Osteoblast (primary cell): ENCODE measurements around the gene SMIM11. TPM values are rescaled to one million over a fixed set of nuclear protein-coding genes. Genes with fewer than 3 reads are reported as not detected.

Experiments
- DNase-seq: peaks from one replicate; pipeline ENCODE4 v3.0.0; 2011; ENCODE audit warnings: low spot score, mixed read lengths; ENCODE audit not compliant: insufficient read length; ENCODE audit errors: missing footprints
- H2AFZ ChIP-seq: 2 replicates; pipeline ENCODE4 v1.6.0; 2011; ENCODE audit warnings: mild to moderate bottlenecking, low read length
- H3K27ac ChIP-seq: 2 replicates; pipeline ENCODE4 v1.5.1; 2011; ENCODE audit warnings: mild to moderate bottlenecking, low read depth, low read length, moderate library complexity
- H3K27me3 ChIP-seq: 2 replicates; pipeline ENCODE4 v1.6.0; 2012; ENCODE audit warnings: mild to moderate bottlenecking, control low read depth, inconsistent platforms, low read length, moderate library complexity; ENCODE audit not compliant: insufficient read depth
- H3K36me3 ChIP-seq: 2 replicates; pipeline ENCODE4 v1.5.1; 2011; ENCODE audit warnings: mild to moderate bottlenecking, low read length, control low read depth, moderate library complexity; ENCODE audit not compliant: insufficient read depth
- H3K4me1 ChIP-seq: 2 replicates; pipeline ENCODE4 v1.5.1; 2011; ENCODE audit warnings: mild to moderate bottlenecking, low read length, control low read depth, moderate library complexity; ENCODE audit not compliant: insufficient read depth
- H3K4me2 ChIP-seq: 2 replicates; pipeline ENCODE4 v1.6.0; 2011; ENCODE audit warnings: mild to moderate bottlenecking, low read length; ENCODE audit not compliant: insufficient read depth
- H3K4me3 ChIP-seq: fragments of 200-600 bp; sonication (generic); 3 replicates; pipeline ENCODE4 v1.5.1; 2012; ENCODE audit warnings: mild to moderate bottlenecking, low read length, inconsistent platforms; ENCODE audit not compliant: insufficient read depth
- H3K79me2 ChIP-seq: 2 replicates; pipeline ENCODE4 v1.6.0; 2012; ENCODE audit warnings: mild to moderate bottlenecking, low read length, control low read depth, inconsistent platforms; ENCODE audit not compliant: insufficient read depth
- H3K9me3 ChIP-seq: 2 replicates; pipeline ENCODE4 v1.5.1; 2011; ENCODE audit warnings: low read depth, low read length, control low read depth
- H4K20me1 ChIP-seq: 2 replicates; pipeline ENCODE4 v1.6.0; 2012; ENCODE audit warnings: mild to moderate bottlenecking, low read length, control low read depth; ENCODE audit not compliant: insufficient read depth
- CTCF ChIP-seq: IDR thresholded peaks from 2 replicates; pipeline ENCODE4 v1.5.1; 2011; ENCODE audit warnings: mild to moderate bottlenecking, low read depth, low read length, moderate library complexity; ENCODE audit errors: extremely low read depth
- total RNA-seq: library from RNA; depleted of rRNA; stranded (reverse); fragments of >200 nt; gene quantifications from 2 replicates; pipeline ENCODE4 v1.2.3, GENCODE V29; 2012

SMIM11 gene
- total RNA-seq, 1 donor, result 18.5 TPM

GRCh38 chr21:34358866-34359265, 16.4 kb upstream of the SMIM11 start:
- no peaks in the 10 kb centered on the region for H3K9me3 ChIP-seq
- no peak overlapping the region for H2AFZ ChIP-seq
- H4K20me1 ChIP-seq, result no peaks in the 10 kb centered on the region
- H3K36me3 ChIP-seq, result no peaks in the 10 kb centered on the region
- H3K4me3 ChIP-seq, result no peak overlapping the region
- H3K4me1 ChIP-seq, result no peaks in the 10 kb centered on the region
- H3K27me3 ChIP-seq, result peaks cover 37% of the 10 kb centered on the region
- DNase-seq, result peak; percentile 19
- no peak for TF ChIP-seq CTCF
- H3K27ac ChIP-seq, result no peak overlapping the region
- H3K79me2 ChIP-seq, result no peaks in the 10 kb centered on the region
- H3K4me2 ChIP-seq, result no peak overlapping the region

GRCh38 chr21:34360488-34361241, 14.6 kb upstream of the SMIM11 start:
- Histone ChIP-seq H3K27ac (no peak overlapping the region), H3K36me3 (no peaks in the 10 kb centered on the region), H3K27me3 (peaks cover 28% of the 10 kb centered on the region), H4K20me1 (no peaks in the 10 kb centered on the region), H3K4me1 (no peaks in the 10 kb centered on the region), H3K9me3 (no peaks in the 10 kb centered on the region), H3K4me2 (no peak overlapping the region), H3K79me2 (no peaks in the 10 kb centered on the region), H3K4me3 (no peak overlapping the region), H2AFZ (no peak overlapping the region)
- no peak for TF ChIP-seq CTCF
- DNase-seq, result no peak

GRCh38 chr21:34362136-34362444, 13.2 kb upstream of the SMIM11 start:
- no peak overlapping the region for H3K4me3 ChIP-seq
- no peaks in the 10 kb centered on the region for H4K20me1 ChIP-seq
- DNase-seq, result no peak
- H3K27ac ChIP-seq, result no peak overlapping the region
- H3K79me2 ChIP-seq, result no peaks in the 10 kb centered on the region
- H3K4me2 ChIP-seq, result peak overlapping the region; percentile 87
- TF ChIP-seq CTCF, result no peak
- H3K4me1 ChIP-seq, result no peaks in the 10 kb centered on the region
- no peaks in the 10 kb centered on the region for H3K36me3 ChIP-seq
- H3K9me3 ChIP-seq, result no peaks in the 10 kb centered on the region
- peak overlapping the region; percentile 78 for H2AFZ ChIP-seq
- peaks cover 24% of the 10 kb centered on the region for H3K27me3 ChIP-seq

- H3K27me3 ChIP-seq, result peaks cover 24% of the 10 kb centered on the region
- H3K4me1 ChIP-seq, result no peaks in the 10 kb centered on the region
- no peak for DNase-seq
- H3K27ac ChIP-seq, result no peak overlapping the region
- no peaks in the 10 kb centered on the region for H4K20me1 ChIP-seq
- no peak overlapping the region for H3K4me2 ChIP-seq
- H2AFZ ChIP-seq, result no peak overlapping the region
- H3K79me2 ChIP-seq, result no peaks in the 10 kb centered on the region
- no peaks in the 10 kb centered on the region for H3K36me3 ChIP-seq
- H3K4me3 ChIP-seq, result no peak overlapping the region
- H3K9me3 ChIP-seq, result no peaks in the 10 kb centered on the region
- no peak for TF ChIP-seq CTCF
Measured at GRCh38 chr21:34362670-34363069, 12.6 kb upstream of the SMIM11 start.
